Measurements from ENCODE around the gene MYO5C. TPM values are rescaled to one million over a fixed set of nuclear protein-coding genes. Genes with fewer than 3 reads are reported as not detected.

Gene MYO5C
- total RNA-seq, 4 donors from 2014 or later = 1.2 to 4.3 (median 2.9) TPM

GRCh38 chr15:52278135-52278534 is 17.5 kb downstream of the MYO5C start:
- intact Hi-C loops (cut with DNase I; ENCODE audit: low total_unique reads) = no loop called here
- TF ChIP-seq CTCF (IDR thresholded peaks at IDR 0.05 in 4 of 5, conservative IDR thresholded peaks at IDR 0.05 in 1 of 5) (no peak), POLR2A (IDR thresholded peaks at IDR 0.05) (no peak)

GRCh38 chr15:52277575-52277974 is 18.0 kb downstream of the MYO5C start:
- DNase-seq = no peak
- Histone ChIP-seq H3K27me3 (no peaks in the 10 kb centered on the region), H3K27ac (no peak overlapping the region), H3K4me1 (no peaks in the 10 kb centered on the region), H3K4me3 (no peak overlapping the region), H3K9me3 (no peaks in the 10 kb centered on the region), H3K36me3 (peaks cover 0 to 8% of the 10 kb centered on the region in 2 donors)
- intact Hi-C loops (cut with DNase I; ENCODE audit: low total_unique reads) = no loop called here
- TF ChIP-seq POLR2A (IDR thresholded peaks at IDR 0.05) = no peak
- no peak for TF ChIP-seq CTCF (IDR thresholded peaks at IDR 0.05 in 4 of 5, conservative IDR thresholded peaks at IDR 0.05 in 1 of 5)
- in situ Hi-C loops (cut with MboI; ENCODE audit: low sequenced_read_pairs in 4 of 4) = no loop called here
- ATAC-seq = no peak

More at GRCh38 chr15:52278135-52278534, 17.5 kb downstream of the MYO5C start:
- no peak for ATAC-seq
- no peaks in the 10 kb centered on the region for H3K27me3 ChIP-seq
- no peaks in the 10 kb centered on the region for H3K4me1 ChIP-seq
- DNase-seq = no peak
- no peaks in the 10 kb centered on the region for H3K9me3 ChIP-seq
- H3K36me3 ChIP-seq = peaks cover 0 to 5% of the 10 kb centered on the region in 2 donors
- no peak overlapping the region for H3K27ac ChIP-seq
- in situ Hi-C loops (cut with MboI; ENCODE audit: low sequenced_read_pairs in 4 of 4) = no loop called here
- H3K4me3 ChIP-seq = no peak overlapping the region

GRCh38 chr15:52276256-52276770 is 19.3 kb downstream of the MYO5C start:
- DNase-seq (no peak), ATAC-seq (no peak)
- Histone ChIP-seq H3K36me3 (peaks cover 0 to 16% of the 10 kb centered on the region in 2 donors), H3K27me3 (no peaks in the 10 kb centered on the region), H3K27ac (no peak overlapping the region), H3K4me1 (no peaks in the 10 kb centered on the region), H3K9me3 (no peaks in the 10 kb centered on the region), H3K4me3 (no peak overlapping the region)
- intact Hi-C loops (cut with DNase I; ENCODE audit: low total_unique reads) = no loop called here
- TF ChIP-seq POLR2A (IDR thresholded peaks at IDR 0.05) (no peak), CTCF (IDR thresholded peaks at IDR 0.05 in 4 of 5, conservative IDR thresholded peaks at IDR 0.05 in 1 of 5) (no peak)
- in situ Hi-C loops (cut with MboI; ENCODE audit: low sequenced_read_pairs in 4 of 4) = no loop called here

- Histone ChIP-seq H3K27ac (peak overlapping the region in 2 of 4 donors; percentile 68 to 75), H3K9me3 (no peaks in the 10 kb centered on the region), H3K4me3 (no peak overlapping the region), H3K27me3 (no peaks in the 10 kb centered on the region), H3K4me1 (peaks cover 0 to 3% of the 10 kb centered on the region in 2 donors), H3K36me3 (no peaks in the 10 kb centered on the region)
- TF ChIP-seq CTCF (IDR thresholded peaks at IDR 0.05 in 4 of 5, conservative IDR thresholded peaks at IDR 0.05 in 1 of 5) (no peak), POLR2A (IDR thresholded peaks at IDR 0.05) (no peak)
- in situ Hi-C loops (cut with MboI; ENCODE audit: low sequenced_read_pairs in 4 of 4) = loop anchor here in 1 of 4 donors (10.0 kb wide), 1 partner anchor 271 kb away; no protein-coding TSS in a partner anchor
- intact Hi-C loops (cut with DNase I; ENCODE audit: low total_unique reads) = no loop called here
- ATAC-seq (no peak), DNase-seq (no peak)
Measured at GRCh38 chr15:52263563-52264282, 31.9 kb downstream of the MYO5C start.

All from gastrocnemius medialis (tissue), 4 donors.